B cell (primary cell): Measurements from ENCODE around the gene PHIP. TPM values are rescaled to one million over a fixed set of nuclear protein-coding genes. Genes with fewer than 3 reads are reported as not detected.

Experiments
- ATAC-seq: fragments of 200-7000 bp; cut with Tn5 transposase; one replicate; pipeline ENCODE4 v1.10.0; 2021; ENCODE audit warnings: low read depth, mild to moderate bottlenecking, moderate number of reproducible peaks, moderate library complexity
- CTCF ChIA-PET: fragments of 350-600 bp; sonication (Branson Sonifier 250); formaldehyde crosslinking; loops from one replicate; lab custom pipeline; 2021; ENCODE audit warnings: antibody characterized with exemption, inconsistent platforms; lab: Charles Lee
- POLR2A ChIA-PET: fragments of 350-600 bp; sonication (Branson Sonifier 250); formaldehyde crosslinking; loops from one replicate; lab custom pipeline; 2021; ENCODE audit warnings: antibody characterized with exemption; lab: Charles Lee
- DNase-seq: peaks from one replicate; pipeline ENCODE4 v3.0.0; 2013
- H2AFZ ChIP-seq: 2 replicates; pipeline ENCODE4 v1.6.1; 2012; ENCODE audit warnings: mild to moderate bottlenecking, low read depth, low read length; ENCODE audit not compliant: insufficient read depth, poor library complexity, severe bottlenecking
- H3K27ac ChIP-seq, 2 donors: 1 replicate in 1 of 2; 2 replicates in 1 of 2; pipeline ENCODE4 v1.5.1; 2012 to 2013; ENCODE audit warnings: low read length in 2 of 2, mild to moderate bottlenecking in 2 of 2, moderate library complexity in 1 of 2
- H3K27me3 ChIP-seq, 4 experiments: fragments of 200-600 bp in 1 of 4; sonication (generic) in 1 of 4; replicated peaks in 1 of 4; 1 replicate in 2 of 4; 2 replicates in 2 of 4; pipeline versions ENCODE4 v1.6.1 to v1.7.0; 2013 to 2016; ENCODE audit warnings: low read length in 3 of 4, mild to moderate bottlenecking in 2 of 4, mixed read lengths in 1 of 4, moderate library complexity in 1 of 4; ENCODE audit not compliant: insufficient read depth in 4 of 4, control insufficient read depth in 3 of 4; ENCODE audit errors: control extremely low read depth in 1 of 4
- H3K36me3 ChIP-seq, 2 experiments: replicated peaks in 1 of 2; 1 replicate in 1 of 2; 2 replicates in 1 of 2; pipeline versions ENCODE4 v1.6.1 to v1.7.1; 2013; ENCODE audit warnings: low read length in 1 of 2; ENCODE audit not compliant: insufficient read depth in 2 of 2, control insufficient read depth in 1 of 2; ENCODE audit errors: control extremely low read depth in 1 of 2, extremely low read depth in 1 of 2
- H3K4me1 ChIP-seq, 2 donors: fragments of 200-600 bp in 1 of 2; sonication (generic) in 1 of 2; 1 replicate in 1 of 2; 2 replicates in 1 of 2; pipeline versions ENCODE4 v1.5.1 to v1.6.1; 2013 to 2017; ENCODE audit warnings: low read length in 2 of 2; ENCODE audit not compliant: control insufficient read depth in 2 of 2, insufficient read depth in 2 of 2
- H3K4me2 ChIP-seq: replicated peaks from 2 replicates; pipeline ENCODE3; 2012; ENCODE audit warnings: mild to moderate bottlenecking, low read depth, low read length; ENCODE audit not compliant: poor library complexity, severe bottlenecking
- H3K4me3 ChIP-seq, 5 experiments: fragments of 200-600 bp in 1 of 5; sonication (generic) in 1 of 5; 1 replicate in 3 of 5; 2 replicates in 2 of 5; pipeline versions ENCODE4 v1.5.1 to v1.7.0; 2011 to 2016; ENCODE audit warnings: low read length in 4 of 5, mild to moderate bottlenecking in 4 of 5, low read depth in 2 of 5, control low read depth in 1 of 5, moderate library complexity in 1 of 5; ENCODE audit not compliant: insufficient read depth in 1 of 5; ENCODE audit errors: control extremely low read depth in 1 of 5, extremely low read depth in 1 of 5
- H3K79me2 ChIP-seq: fragments of 200-600 bp; sonication (generic); one replicate; pipeline ENCODE4 v1.6.0; 2016; ENCODE audit warnings: low read length; ENCODE audit not compliant: control insufficient read depth, insufficient read depth
- H3K9ac ChIP-seq: fragments of 200-600 bp; sonication (generic); 2 replicates; pipeline ENCODE4 v1.6.1; 2017; ENCODE audit warnings: mild to moderate bottlenecking, low read length, moderate library complexity
- H3K9me3 ChIP-seq, 3 donors: one replicate each; pipeline versions ENCODE4 v1.6.1 to v1.7.1; 2013; ENCODE audit warnings: low read length in 2 of 3; ENCODE audit not compliant: control insufficient read depth in 2 of 3, insufficient read depth in 1 of 3; ENCODE audit errors: control extremely low read depth in 1 of 3
- H4K20me1 ChIP-seq: 2 replicates; pipeline ENCODE4 v1.6.0; 2012; ENCODE audit warnings: mild to moderate bottlenecking, low read length; ENCODE audit not compliant: insufficient read depth, control insufficient read depth, poor library complexity, severe bottlenecking
- H3K27ac Mint-ChIP-seq: one replicate; pipeline ENCODE4 v1.8.0; 2021; ENCODE audit warnings: mixed read lengths
- H3K27me3 Mint-ChIP-seq: one replicate; pipeline ENCODE4 v1.8.0; 2021; ENCODE audit warnings: mixed read lengths
- H3K4me1 Mint-ChIP-seq: one replicate; pipeline ENCODE4 v1.8.0; 2021; ENCODE audit warnings: mixed read lengths
- H3K4me3 Mint-ChIP-seq: one replicate; pipeline ENCODE4 v1.8.0; 2021; ENCODE audit warnings: mixed read lengths
- H3K9me3 Mint-ChIP-seq: one replicate; pipeline ENCODE4 v1.8.0; 2022; ENCODE audit warnings: mixed read lengths; ENCODE audit not compliant: insufficient read depth
- CTCF ChIP-seq: fragments of 200-600 bp; IDR thresholded peaks from one replicate; pipeline ENCODE4 v1.8.0; 2022; ENCODE audit warnings: antibody characterized with exemption, mild to moderate bottlenecking
- EZH2 ChIP-seq: IDR thresholded peaks from 2 replicates; pipeline ENCODE4 v1.6.1; 2012; ENCODE audit warnings: borderline replicate concordance, low read depth, mild to moderate bottlenecking, moderate library complexity, low read length; ENCODE audit not compliant: insufficient read depth, poor library complexity, severe bottlenecking
- WGBS: methylation state at CpG from one replicate; pipeline ENCODE4 v1.1.5; 2013; ENCODE audit warnings: missing lambda C conversion rate; ENCODE audit not compliant: insufficient coverage; 5-methylcytosine and 5-hydroxymethylcytosine counted together
- intact Hi-C: fragments of 100-400 bp; cut with micrococcal nuclease; formaldehyde crosslinking; loops from one replicate; pipeline ENCODE4 v1.10.0; 2022
- polyA plus RNA-seq: library from polyadenylated mRNA; depleted of rRNA; stranded (reverse); fragments of >200 nt; gene quantifications from 2 replicates; pipeline ENCODE4 v1.2.3, GENCODE V29; 2012
- total RNA-seq, 2 donors: library from RNA; stranded (reverse); fragments of 120-200 nt in 1 of 2; gene quantifications; 1 replicate in 1 of 2; 2 replicates in 1 of 2; pipeline versions ENCODE4 v1.2.3 to v1.2.4, GENCODE V29; 2013 to 2022

The PHIP gene
- total and polyA plus RNA-seq, 2 donors (not counting 1 experiment from before 2014, with no cell fraction given): 7.4 to 52.7 TPM

GRCh38 chr6:79042799-79043126 is 35.3 kb downstream of the PHIP start:
- peaks cover 24% of the 10 kb centered on the region for H3K4me1 Mint-ChIP-seq
- no peaks in the 10 kb centered on the region for H3K27me3 Mint-ChIP-seq
- Histone ChIP-seq H4K20me1 (no peaks in the 10 kb centered on the region), H3K27me3 (no peaks in the 10 kb centered on the region), H3K4me1 (peaks cover 0 to 5% of the 10 kb centered on the region in 2 donors), H3K4me2 (no peak overlapping the region), H3K9ac (no peak overlapping the region), H3K9me3 (no peaks in the 10 kb centered on the region), H3K27ac (no peak overlapping the region), H3K4me3 (no peak overlapping the region), H3K36me3 (peaks cover 19 to 21% of the 10 kb centered on the region in 2 experiments), H2AFZ (no peak overlapping the region), H3K79me2 (peaks cover 20% of the 10 kb centered on the region)
- H3K9me3 Mint-ChIP-seq: no peaks in the 10 kb centered on the region
- ATAC-seq: no peak
- intact Hi-C loops: no loop called here
- TF ChIP-seq EZH2 (no peak), CTCF (no peak)
- DNase-seq: no peak
- POLR2A ChIA-PET: interaction anchor here (0.6 kb wide), 1 partner anchor 235 kb away, joined by 3 read pairs; no protein-coding TSS in a partner anchor
- CTCF ChIA-PET: no interaction called here
- no CpG with 5 or more reads among the region's 5 CpGs for WGBS
- no peak overlapping the region for H3K4me3 Mint-ChIP-seq
- no peak overlapping the region for H3K27ac Mint-ChIP-seq

DNA sequence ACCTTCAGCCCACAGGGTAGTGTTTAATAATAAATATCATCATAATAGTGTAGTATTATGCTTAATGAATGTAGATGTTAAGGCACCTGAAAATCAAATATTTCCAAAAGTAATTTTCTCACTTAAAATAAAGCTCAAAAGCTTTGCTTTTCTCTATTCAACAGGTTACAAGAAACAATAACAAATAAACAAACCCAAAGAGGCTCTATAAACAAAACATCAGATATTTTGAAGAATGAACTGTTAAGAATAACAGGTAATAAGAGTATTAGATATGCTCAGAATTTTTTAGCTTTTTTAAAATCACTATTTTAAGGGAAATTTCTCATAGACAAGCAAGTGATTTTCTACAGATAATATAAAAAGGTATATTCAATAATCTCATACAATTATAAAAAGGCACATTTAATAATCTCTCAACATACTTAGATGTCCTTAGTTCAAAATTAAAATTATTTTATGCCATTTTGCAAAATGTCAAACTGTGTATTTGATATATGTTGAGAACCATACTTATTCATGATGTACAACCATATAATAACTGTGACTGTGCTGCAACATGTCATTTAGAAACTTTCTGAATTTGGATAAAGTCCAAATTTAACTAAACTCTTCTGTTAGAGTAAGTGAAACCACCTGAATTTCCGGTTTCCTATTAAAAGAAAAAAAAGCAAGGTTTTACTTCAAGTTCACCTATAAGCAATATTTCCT is 35.8 kb downstream of the PHIP start:
- H3K4me1 Mint-ChIP-seq: peaks cover 24% of the 10 kb centered on the region
- H3K9ac ChIP-seq: no peak overlapping the region
- no peak overlapping the region for H3K4me3 Mint-ChIP-seq
- peaks cover 22 to 24% of the 10 kb centered on the region in 2 experiments for H3K36me3 ChIP-seq
- no CpG with 5 or more reads among the region's 1 CpG for WGBS
- peaks cover 0 to 5% of the 10 kb centered on the region in 2 donors for H3K4me1 ChIP-seq
- TF ChIP-seq EZH2 (no peak), CTCF (no peak)
- H3K4me3 ChIP-seq: no peak overlapping the region
- POLR2A ChIA-PET: interaction anchor here (0.6 kb wide), 1 partner anchor 236 kb away, joined by 3 read pairs; no protein-coding TSS in a partner anchor
- peaks cover 20% of the 10 kb centered on the region for H3K79me2 ChIP-seq
- no peak overlapping the region for H3K4me2 ChIP-seq
- no peak overlapping the region for H3K27ac ChIP-seq
- no peak overlapping the region for H3K27ac Mint-ChIP-seq
- CTCF ChIA-PET: no interaction called here
- no peak overlapping the region for H2AFZ ChIP-seq
- DNase-seq (no peak), ATAC-seq (no peak)
- no peaks in the 10 kb centered on the region for H3K9me3 Mint-ChIP-seq
- intact Hi-C loops: no loop called here
- no peaks in the 10 kb centered on the region for H3K27me3 ChIP-seq
- H3K9me3 ChIP-seq: no peaks in the 10 kb centered on the region
- no peaks in the 10 kb centered on the region for H3K27me3 Mint-ChIP-seq
- H4K20me1 ChIP-seq: no peaks in the 10 kb centered on the region
